Suprapubic skin (tissue), 4 donors: ENCODE data around the gene MIGA1. TPM values are rescaled to one million over a fixed set of nuclear protein-coding genes. Genes with fewer than 3 reads are reported as not detected.

Experiments used
- DNase-seq, 2 donors: peaks; one replicate each; pipeline ENCODE4 v3.0.0-alpha.2; 2019; ENCODE audit warnings: low spot score in 2 of 2
- H3K27ac ChIP-seq: fragments of 200-600 bp; sonication (generic); one replicate; pipeline ENCODE4 v1.5.1; 2019
- H3K27me3 ChIP-seq: fragments of 200-600 bp; sonication (generic); one replicate; pipeline ENCODE4 v1.5.1; 2019
- H3K36me3 ChIP-seq: fragments of 200-600 bp; sonication (generic); one replicate; pipeline ENCODE4 v1.5.1; 2019
- H3K4me1 ChIP-seq: fragments of 200-600 bp; sonication (generic); one replicate; pipeline ENCODE4 v1.5.1; 2019
- H3K4me3 ChIP-seq: fragments of 200-600 bp; sonication (generic); one replicate; pipeline ENCODE4 v1.5.1; 2019; ENCODE audit warnings: mild to moderate bottlenecking
- H3K9me3 ChIP-seq: fragments of 200-600 bp; sonication (generic); one replicate; pipeline ENCODE4 v1.5.1; 2019
- CTCF ChIP-seq, 2 donors: fragments of 200-600 bp in 1 of 2; fragments of 450-650 bp in 1 of 2; sonication (generic) in 1 of 2; IDR thresholded peaks; one replicate each; pipeline ENCODE4 v1.5.1; 2016 to 2019; ENCODE audit warnings: antibody characterized with exemption in 2 of 2, mild to moderate bottlenecking in 1 of 2, moderate library complexity in 1 of 2
- EP300 ChIP-seq: sonication (generic); formaldehyde crosslinking; IDR thresholded peaks from one replicate; pipeline ENCODE4 v1.6.1; 2017; ENCODE audit warnings: antibody characterized with exemption
- POLR2A ChIP-seq, 2 donors: fragments of 450-650 bp; IDR thresholded peaks; one replicate each; pipeline ENCODE4 v1.6.1; 2017; ENCODE audit warnings: antibody characterized with exemption in 2 of 2, mild to moderate bottlenecking in 2 of 2, moderate library complexity in 2 of 2
- POLR2AphosphoS5 ChIP-seq, 3 donors: sonication (generic); formaldehyde crosslinking; IDR thresholded peaks; one replicate each; pipeline ENCODE4 v1.6.1; 2017; ENCODE audit warnings: antibody characterized with exemption in 3 of 3
- WGBS: methylation state at CpG from one replicate; pipeline ENCODE4 v1.1.5; 2018; 5-methylcytosine and 5-hydroxymethylcytosine counted together
- total RNA-seq, 4 donors: library from RNA; depleted of rRNA; stranded (reverse); fragments of >200 nt; gene quantifications; one replicate each; pipeline ENCODE4 v1.1.0, GENCODE V29; 2016

MIGA1 gene
- total RNA-seq, 4 donors from 2014 or later = 7.6 to 17.6 (median 10.2) TPM

GRCh38 chr1:77833521-77834100, 54.2 kb downstream of the MIGA1 start:
- TF ChIP-seq CTCF (IDR thresholded peaks at IDR 0.05) (no peak), POLR2AphosphoS5 (IDR thresholded peaks at IDR 0.05) (no peak), EP300 (no peak)
- H3K4me1 ChIP-seq = peaks cover 44% of the 10 kb centered on the region
- no peaks in the 10 kb centered on the region for H3K27me3 ChIP-seq
- peak overlapping the region; percentile 79 for H3K27ac ChIP-seq
- peaks cover 2% of the 10 kb centered on the region for H3K36me3 ChIP-seq
- H3K4me3 ChIP-seq = no peak overlapping the region
- no peaks in the 10 kb centered on the region for H3K9me3 ChIP-seq
- WGBS = 97% methylated on average over 3 of the region's 3 CpGs
- no peak for DNase-seq

- no peaks in the 10 kb centered on the region for H3K27me3 ChIP-seq
- no peak overlapping the region for H3K4me3 ChIP-seq
- no peak for DNase-seq
- H3K36me3 ChIP-seq = peaks cover 8% of the 10 kb centered on the region
- peak overlapping the region; percentile 79 for H3K27ac ChIP-seq
- H3K9me3 ChIP-seq = no peaks in the 10 kb centered on the region
- 25% methylated on average over 2 of the region's 2 CpGs for WGBS
- TF ChIP-seq EP300 (no peak), POLR2AphosphoS5 (IDR thresholded peaks at IDR 0.05) (no peak), CTCF (IDR thresholded peaks at IDR 0.05) (no peak), POLR2A (IDR thresholded peaks at IDR 0.05) (no peak)
- H3K4me1 ChIP-seq = peaks cover 41% of the 10 kb centered on the region
These were observed 55.4 kb downstream of the MIGA1 start for GRCh38 chr1:77834771-77835334.

- no peak overlapping the region for H3K4me3 ChIP-seq
- no peak for DNase-seq
- H3K27me3 ChIP-seq = no peaks in the 10 kb centered on the region
- no peak overlapping the region for H3K27ac ChIP-seq
- TF ChIP-seq EP300 = no peak
- no peak for TF ChIP-seq CTCF (IDR thresholded peaks at IDR 0.05)
- TF ChIP-seq POLR2A (IDR thresholded peaks at IDR 0.05) = no peak
- TF ChIP-seq POLR2AphosphoS5 (IDR thresholded peaks at IDR 0.05) = no peak
- H3K4me1 ChIP-seq = peaks cover 4% of the 10 kb centered on the region
- no peaks in the 10 kb centered on the region for H3K9me3 ChIP-seq
- WGBS = 67% methylated on average over 1 of the region's 1 CpG
- H3K36me3 ChIP-seq = peaks cover 15% of the 10 kb centered on the region
These were observed 62.1 kb downstream of the MIGA1 start for GRCh38 chr1:77841574-77841973.

GRCh38 chr1:77845951-77846350, 66.5 kb downstream of the MIGA1 start:
- H3K4me1 ChIP-seq = no peaks in the 10 kb centered on the region
- H3K4me3 ChIP-seq = no peak overlapping the region
- TF ChIP-seq EP300 = no peak
- TF ChIP-seq CTCF (IDR thresholded peaks at IDR 0.05) = no peak
- TF ChIP-seq POLR2A (IDR thresholded peaks at IDR 0.05) = no peak
- TF ChIP-seq POLR2AphosphoS5 (IDR thresholded peaks at IDR 0.05) = no peak
- H3K27me3 ChIP-seq = no peaks in the 10 kb centered on the region
- DNase-seq = no peak
- H3K9me3 ChIP-seq = no peaks in the 10 kb centered on the region
- WGBS = 93% methylated on average over 1 of the region's 1 CpG
- peaks cover 9% of the 10 kb centered on the region for H3K36me3 ChIP-seq
- no peak overlapping the region for H3K27ac ChIP-seq

GRCh38 chr1:77846966-77847365, 67.5 kb downstream of the MIGA1 start:
- no peak for DNase-seq
- H3K4me3 ChIP-seq = no peak overlapping the region
- 78% methylated on average over 3 of the region's 3 CpGs for WGBS
- no peaks in the 10 kb centered on the region for H3K9me3 ChIP-seq
- no peaks in the 10 kb centered on the region for H3K4me1 ChIP-seq
- TF ChIP-seq POLR2AphosphoS5 (IDR thresholded peaks at IDR 0.05) (no peak), CTCF (IDR thresholded peaks at IDR 0.05) (no peak), EP300 (no peak), POLR2A (IDR thresholded peaks at IDR 0.05) (no peak)
- H3K36me3 ChIP-seq = peaks cover 9% of the 10 kb centered on the region
- no peaks in the 10 kb centered on the region for H3K27me3 ChIP-seq
- H3K27ac ChIP-seq = no peak overlapping the region
